K562 (cell line): Measurements from ENCODE around the gene C9orf50. TPM values are rescaled to one million over a fixed set of nuclear protein-coding genes. Genes with fewer than 3 reads are reported as not detected.

Experiments
- ATF4 ChIP-seq: fragments of 450-650 bp; formaldehyde crosslinking; IDR thresholded peaks from 2 replicates; pipeline ENCODE4 v1.4.0; 2022; ENCODE audit warnings: mild to moderate bottlenecking, moderate library complexity
- BCOR ChIP-seq: fragments of 450-650 bp; IDR thresholded peaks from 2 replicates; pipeline ENCODE4 v1.6.1; 2016
- CEBPG ChIP-seq, 3 experiments: fragments of 200-800 bp in 1 of 3; sonication (Bioruptor generic) in 1 of 3; sonication (generic) in 1 of 3; formaldehyde crosslinking in 1 of 3; IDR thresholded peaks in 2 of 3; conservative IDR thresholded peaks in 1 of 3; 2 replicates each; pipeline versions ENCODE4 v1.6.1 to v1.8.0; 2016 to 2022; ENCODE audit warnings: missing compliant biosample characterization in 2 of 3, missing genetic modification characterization in 2 of 3, mild to moderate bottlenecking in 1 of 3, missing genetic modification reagents in 1 of 3
- ELF4 ChIP-seq: fragments of 450-650 bp; formaldehyde crosslinking; IDR thresholded peaks from 2 replicates; pipeline ENCODE4 v1.4.0; 2022; ENCODE audit warnings: missing genetic modification characterization
- KLF1 ChIP-seq: fragments of 450-650 bp; IDR thresholded peaks from 2 replicates; pipeline ENCODE4 v1.6.1; 2016; ENCODE audit warnings: missing genetic modification characterization, missing compliant biosample characterization
- MCM5 ChIP-seq: fragments of 450-650 bp; IDR thresholded peaks from 2 replicates; pipeline ENCODE4 v1.6.1; 2016; ENCODE audit warnings: low read depth
- NCOR1 ChIP-seq: fragments of 450-650 bp; IDR thresholded peaks from 2 replicates; pipeline ENCODE4 v1.6.1; 2016; ENCODE audit warnings: mild to moderate bottlenecking, moderate library complexity
- PREB ChIP-seq: sonication (generic); formaldehyde crosslinking; IDR thresholded peaks from 2 replicates; pipeline ENCODE4 v1.8.1; 2023; ENCODE audit warnings: mild to moderate bottlenecking, missing genetic modification reagents
- PURB ChIP-seq: sonication (generic); formaldehyde crosslinking; IDR thresholded peaks from 2 replicates; pipeline ENCODE4 v1.9.0; 2021; ENCODE audit warnings: low read depth, mild to moderate bottlenecking, missing genetic modification reagents
- SP1 ChIP-seq: sonication (generic); formaldehyde crosslinking; IDR thresholded peaks from 2 replicates; pipeline ENCODE4 v1.8.1; 2022; ENCODE audit warnings: mild to moderate bottlenecking, missing genetic modification reagents
- SRF ChIP-seq, 2 experiments: fragments of 250-450, 450-650 bp in 1 of 2; sonication (Bioruptor Pico) in 1 of 2; sonication (generic) in 1 of 2; formaldehyde crosslinking; IDR thresholded peaks; 2 replicates each; pipeline versions ENCODE4 v1.5.0 to v1.5.1; 2020 to 2022; ENCODE audit warnings: mild to moderate bottlenecking in 1 of 2, missing genetic modification reagents in 1 of 2
- ZNF507 ChIP-seq: conservative IDR thresholded peaks from 2 replicates; pipeline ENCODE4 v1.6.1; 2017; ENCODE audit warnings: missing genetic modification characterization, missing compliant biosample characterization
- ZNF717 ChIP-seq: fragments of 250-450 bp; sonication (Bioruptor Pico); IDR thresholded peaks from 2 replicates; pipeline ENCODE4 v1.5.0; 2021
- ZNF764 ChIP-seq: fragments of 250-450 bp; sonication (Bioruptor Pico); IDR thresholded peaks from 2 replicates; pipeline ENCODE4 v1.4.0; 2020; ENCODE audit warnings: low read depth, mild to moderate bottlenecking, moderate library complexity
- polyA plus RNA-seq, 8 experiments: library from polyadenylated mRNA; depleted of rRNA in 4 of 8; stranded (reverse) in 5 of 8; unstranded in 3 of 8; fragments of >200 nt; fragmentation: Nextera tagmentation in 2 of 8; fragmentation: Illumina TruSeq in 1 of 8; extraction: Ambion mirVana in 2 of 8; extraction: Trizol in 1 of 8; gene quantifications; 2 replicates each; pipeline versions ENCODE4 v1.2.1 to v1.2.3, GENCODE V29; 2011 to 2014; ENCODE audit warnings: inconsistent platforms in 1 of 8, missing spikeins in 1 of 8
- total RNA-seq, 7 experiments: library from RNA; depleted of rRNA in 6 of 7; stranded (reverse); fragments of >200 nt in 6 of 7; fragmentation: Illumina TruSeq in 2 of 7; extraction: Trizol in 2 of 7; gene quantifications; 2 replicates each; pipeline versions ENCODE4 v1.2.1 to v1.2.3, GENCODE V29; 2011 to 2021; ENCODE audit warnings: low replicate concordance in 1 of 7
- TF ChIP-seq, protein P1 (sequence below): sonication (generic); IDR thresholded peaks from 2 replicates; pipeline ENCODE4 v1.6.1; 2016

C9orf50 gene
- total and polyA plus RNA-seq, 9 of the 15 experiments (the other 6 are each of a cell fraction or from before 2014, with no cell fraction given) = not detected

- TF ChIP-seq SP1 (CRISPR knock-in tag) (no peak), PREB (no peak), SRF (CRISPR knock-in tag; IDR thresholded peaks at IDR 0.05) (no peak), NCOR1 (no peak), ZNF717 (CRISPR knock-in tag) (no peak), KLF1 (no peak), ZNF764 (no peak), ZNF507 (tag) (no peak), PURB (CRISPR knock-in tag) (no peak), ELF4 (CRISPR knock-in tag) (no peak), CEBPG (CRISPR knock-in tag; IDR thresholded peaks at IDR 0.05) (no peak), CEBPG (tag; conservative IDR thresholded peaks at IDR 0.05 in 1 of 2, IDR thresholded peaks at IDR 0.05 in 1 of 2) (no peak), MCM5 (no peak), BCOR (peak; percentile 71; the same call in 1 of the 2 replicates), ATF4 (CRISPR knock-in tag) (no peak)
- TF ChIP-seq, protein P1, sequence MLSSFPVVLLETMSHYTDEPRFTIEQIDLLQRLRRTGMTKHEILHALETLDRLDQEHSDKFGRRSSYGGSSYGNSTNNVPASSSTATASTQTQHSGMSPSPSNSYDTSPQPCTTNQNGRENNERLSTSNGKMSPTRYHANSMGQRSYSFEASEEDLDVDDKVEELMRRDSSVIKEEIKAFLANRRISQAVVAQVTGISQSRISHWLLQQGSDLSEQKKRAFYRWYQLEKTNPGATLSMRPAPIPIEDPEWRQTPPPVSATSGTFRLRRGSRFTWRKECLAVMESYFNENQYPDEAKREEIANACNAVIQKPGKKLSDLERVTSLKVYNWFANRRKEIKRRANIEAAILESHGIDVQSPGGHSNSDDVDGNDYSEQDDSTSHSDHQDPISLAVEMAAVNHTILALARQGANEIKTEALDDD = no peak
Observed at GRCh38 chr9:129646654-129647053, 25.8 kb upstream of the C9orf50 start (continued).
